ENCODE measurements around the gene PRR5.

Gene PRR5

GRCh38 chr22:44764373-44764772 is 62.4 kb downstream of the PRR5 start:
- TF ChIP-seq EZH2 (IDR thresholded peaks at IDR 0.05) (no peak), FOXP2 (optimal IDR thresholded peaks at IDR 0.05; ENCODE audit: control extremely low read depth, extremely low read length, insufficient read depth) (no peak), POLR2AphosphoS5 (IDR thresholded peaks at IDR 0.05; ENCODE audit: borderline replicate concordance, low read depth, low read length) (no peak)
- no peak for DNase-seq (ENCODE audit: low read depth, low spot score)
- H3K4me3 ChIP-seq: no peak overlapping the region

GRCh38 chr22:44764974-44765373 is 63.0 kb downstream of the PRR5 start:
- Histone ChIP-seq H3K9ac (ENCODE audit: insufficient read length) (no peak overlapping the region), H3K27ac (no peak overlapping the region), H3K9me3 (ENCODE audit: low read depth, low read length) (no peaks in the 10 kb centered on the region), H3K36me3 (ENCODE audit: insufficient read depth, low read length) (no peaks in the 10 kb centered on the region), H3K4me3 (no peak overlapping the region)
- DNase-seq (ENCODE audit: low read depth, low spot score): no peak
- no peak for TF ChIP-seq POLR2AphosphoS5 (IDR thresholded peaks at IDR 0.05; ENCODE audit: borderline replicate concordance, low read depth, low read length)
- no peak for TF ChIP-seq EZH2 (IDR thresholded peaks at IDR 0.05)
- no peak for TF ChIP-seq FOXP2 (optimal IDR thresholded peaks at IDR 0.05; ENCODE audit: control extremely low read depth, extremely low read length, insufficient read depth)

More at GRCh38 chr22:44764373-44764772, 62.4 kb downstream of the PRR5 start:
- H3K27ac ChIP-seq: no peak overlapping the region
- no peak overlapping the region for H3K9ac ChIP-seq (ENCODE audit: insufficient read length)
- H3K36me3 ChIP-seq (ENCODE audit: insufficient read depth, low read length): no peaks in the 10 kb centered on the region
- H3K9me3 ChIP-seq (ENCODE audit: low read depth, low read length): no peaks in the 10 kb centered on the region

GRCh38 chr22:44765571-44766285 is 63.7 kb downstream of the PRR5 start:
- TF ChIP-seq EZH2 (IDR thresholded peaks at IDR 0.05): no peak
- TF ChIP-seq POLR2AphosphoS5 (IDR thresholded peaks at IDR 0.05; ENCODE audit: borderline replicate concordance, low read depth, low read length): no peak
- no peak for TF ChIP-seq FOXP2 (optimal IDR thresholded peaks at IDR 0.05; ENCODE audit: control extremely low read depth, extremely low read length, insufficient read depth)
- no peak for DNase-seq (ENCODE audit: low read depth, low spot score)
- no peak overlapping the region for H3K9ac ChIP-seq (ENCODE audit: insufficient read length)
- H3K36me3 ChIP-seq (ENCODE audit: insufficient read depth, low read length): no peaks in the 10 kb centered on the region
- no peaks in the 10 kb centered on the region for H3K9me3 ChIP-seq (ENCODE audit: low read depth, low read length)
- no peak overlapping the region for H3K27ac ChIP-seq
- H3K4me3 ChIP-seq: no peak overlapping the region

- no peak overlapping the region for H3K9ac ChIP-seq (ENCODE audit: insufficient read length)
- TF ChIP-seq POLR2AphosphoS5 (IDR thresholded peaks at IDR 0.05; ENCODE audit: borderline replicate concordance, low read depth, low read length): no peak
- TF ChIP-seq FOXP2 (optimal IDR thresholded peaks at IDR 0.05; ENCODE audit: control extremely low read depth, extremely low read length, insufficient read depth): no peak
- no peak for TF ChIP-seq EZH2 (IDR thresholded peaks at IDR 0.05)
Measured at GRCh38 chr22:44773082-44773481, 71.1 kb downstream of the PRR5 start.

GRCh38 chr22:44775862-44776261 is 73.9 kb downstream of the PRR5 start:
- Histone ChIP-seq H3K27ac (no peak overlapping the region), H3K4me3 (no peak overlapping the region), H3K9ac (ENCODE audit: insufficient read length) (no peak overlapping the region), H3K9me3 (ENCODE audit: low read depth, low read length) (no peaks in the 10 kb centered on the region), H3K36me3 (ENCODE audit: insufficient read depth, low read length) (no peaks in the 10 kb centered on the region)
- DNase-seq (ENCODE audit: low read depth, low spot score): no peak
- no peak for TF ChIP-seq EZH2 (IDR thresholded peaks at IDR 0.05)
- no peak for TF ChIP-seq FOXP2 (optimal IDR thresholded peaks at IDR 0.05; ENCODE audit: control extremely low read depth, extremely low read length, insufficient read depth)
- no peak for TF ChIP-seq POLR2AphosphoS5 (IDR thresholded peaks at IDR 0.05; ENCODE audit: borderline replicate concordance, low read depth, low read length)

More at GRCh38 chr22:44773082-44773481, 71.1 kb downstream of the PRR5 start:
- H3K27ac ChIP-seq: no peak overlapping the region
- H3K36me3 ChIP-seq (ENCODE audit: insufficient read depth, low read length): no peaks in the 10 kb centered on the region
- DNase-seq (ENCODE audit: low read depth, low spot score): no peak
- no peaks in the 10 kb centered on the region for H3K9me3 ChIP-seq (ENCODE audit: low read depth, low read length)
- H3K4me3 ChIP-seq: no peak overlapping the region

- Histone ChIP-seq H3K27ac (no peak overlapping the region), H3K9me3 (ENCODE audit: low read depth, low read length) (no peaks in the 10 kb centered on the region), H3K9ac (ENCODE audit: insufficient read length) (no peak overlapping the region), H3K4me3 (no peak overlapping the region), H3K36me3 (ENCODE audit: insufficient read depth, low read length) (no peaks in the 10 kb centered on the region)
- DNase-seq (ENCODE audit: low read depth, low spot score): no peak
- no peak for TF ChIP-seq EZH2 (IDR thresholded peaks at IDR 0.05)
- no peak for TF ChIP-seq POLR2AphosphoS5 (IDR thresholded peaks at IDR 0.05; ENCODE audit: borderline replicate concordance, low read depth, low read length)
- no peak for TF ChIP-seq FOXP2 (optimal IDR thresholded peaks at IDR 0.05; ENCODE audit: control extremely low read depth, extremely low read length, insufficient read depth)
Measured at GRCh38 chr22:44776605-44777363, 74.8 kb downstream of the PRR5 start.

GRCh38 chr22:44777364-44777755 is 75.4 kb downstream of the PRR5 start:
- no peak for TF ChIP-seq FOXP2 (optimal IDR thresholded peaks at IDR 0.05; ENCODE audit: control extremely low read depth, extremely low read length, insufficient read depth)
- Histone ChIP-seq H3K9me3 (ENCODE audit: low read depth, low read length) (no peaks in the 10 kb centered on the region), H3K36me3 (ENCODE audit: insufficient read depth, low read length) (no peaks in the 10 kb centered on the region), H3K27ac (no peak overlapping the region), H3K9ac (ENCODE audit: insufficient read length) (no peak overlapping the region), H3K4me3 (no peak overlapping the region)
- no peak for DNase-seq (ENCODE audit: low read depth, low spot score)

- no peaks in the 10 kb centered on the region for H3K9me3 ChIP-seq (ENCODE audit: low read depth, low read length)
- H3K4me3 ChIP-seq: no peak overlapping the region
- no peak overlapping the region for H3K27ac ChIP-seq
- TF ChIP-seq POLR2AphosphoS5 (IDR thresholded peaks at IDR 0.05; ENCODE audit: borderline replicate concordance, low read depth, low read length) (no peak), EZH2 (IDR thresholded peaks at IDR 0.05) (no peak), FOXP2 (optimal IDR thresholded peaks at IDR 0.05; ENCODE audit: control extremely low read depth, extremely low read length, insufficient read depth) (no peak)
- H3K36me3 ChIP-seq (ENCODE audit: insufficient read depth, low read length): no peaks in the 10 kb centered on the region
- H3K9ac ChIP-seq (ENCODE audit: insufficient read length): no peak overlapping the region
- DNase-seq (ENCODE audit: low read depth, low spot score): no peak
Measured at GRCh38 chr22:44780876-44781449, 79.0 kb downstream of the PRR5 start.
